DMS153 (cell line): Measurements from ENCODE around the gene CHURC1.
A peak's percentile ranks its signal among the peaks of the same experiment; 100 is the strongest.

Source experiments
- DNase-seq: peaks from one replicate; lab custom pipeline; 2025; lab: John Stamatoyannopoulos, UW

The CHURC1 gene

GRCh38 chr14:64956697-64957406, 42.6 kb downstream of the CHURC1 start:
- no peak for DNase-seq

- DNase-seq, result no peak
Observed at GRCh38 chr14:64958201-64958600, 43.9 kb downstream of the CHURC1 start.

GRCh38 chr14:64958743-64959142, 44.5 kb downstream of the CHURC1 start:
- no peak for DNase-seq

- DNase-seq, result peak; percentile 50
Observed at GRCh38 chr14:64960762-64961276, 46.6 kb downstream of the CHURC1 start.

- DNase-seq, result no peak
Observed at GRCh38 chr14:64963611-64964010, 49.4 kb downstream of the CHURC1 start.

- no peak for DNase-seq
Observed at GRCh38 chr14:64965356-64966000, 51.2 kb downstream of the CHURC1 start.

- no peak for DNase-seq
Observed at GRCh38 chr14:64966976-64967375, 52.7 kb downstream of the CHURC1 start.

- no peak for DNase-seq
Observed at GRCh38 chr14:64968167-64968566, 53.9 kb downstream of the CHURC1 start.

GRCh38 chr14:64968651-64969050, 54.4 kb downstream of the CHURC1 start:
- no peak for DNase-seq

GRCh38 chr14:64970041-64970440, 55.8 kb downstream of the CHURC1 start:
- DNase-seq, result no peak

- no peak for DNase-seq
Observed at GRCh38 chr14:64970776-64971477, 56.7 kb downstream of the CHURC1 start.

- no peak for DNase-seq
Observed at GRCh38 chr14:64971491-64971942, 57.3 kb downstream of the CHURC1 start.

GRCh38 chr14:64971943-64972791, 57.9 kb downstream of the CHURC1 start, which contains the start of gene RAB15:
RAB15 (minus strand) TSS chr14:64972336; CDS start chr14:64972076, 260 bp downstream.
- DNase-seq, result no peak

- no peak for DNase-seq
Observed at GRCh38 chr14:64973026-64973442, 58.8 kb downstream of the CHURC1 start.

- no peak for DNase-seq
Observed at GRCh38 chr14:64973826-64974225, 59.6 kb downstream of the CHURC1 start.

GRCh38 chr14:64974563-64974962, 60.3 kb downstream of the CHURC1 start:
- DNase-seq, result no peak

GRCh38 chr14:64979336-64980074, 65.2 kb downstream of the CHURC1 start:
- DNase-seq, result no peak

- DNase-seq, result peak; percentile 28
Observed at GRCh38 chr14:64983439-64984310, 69.4 kb downstream of the CHURC1 start.
